HG03571 (cell line): ENCODE measurements around the gene WDR18.
A peak's percentile ranks its signal among the peaks of the same experiment; 100 is the strongest.

Source experiments
- ATAC-seq: cut with Tn5 transposase; IDR thresholded peaks from one replicate; pipeline ENCODE4 v1.9.1; 2021; ENCODE audit not compliant: unreplicated experiment

WDR18 gene

GRCh38 chr19:1040476-1041271 is 56.5 kb downstream of the WDR18 start:
- peak; percentile 45 for ATAC-seq

GRCh38 chr19:1041272-1041834 is 57.2 kb downstream of the WDR18 start:
- no peak for ATAC-seq

GRCh38 chr19:1041835-1042685 is 57.9 kb downstream of the WDR18 start:
- no peak for ATAC-seq

GRCh38 chr19:1042689-1043511 is 58.8 kb downstream of the WDR18 start:
- no peak for ATAC-seq
